Activated T-helper 1 cell treated with anti-CD3 and anti-CD28 coated beads, Interleukin-12 subunit alpha, Interleukin-12 subunit beta, Interleukin-2, Interleukin-4 antibody, amounts not matched to agents 30 ng/mL and 10 ng/mL and 1 ng/mL, durations not matched to agents 14 hours and 24 hours and 36 hours (primary cell): ENCODE measurements around the gene ANKRD11. TPM values are rescaled to one million over a fixed set of nuclear protein-coding genes. Genes with fewer than 3 reads are reported as not detected.

Experiments
- DNase-seq: peaks from one replicate; pipeline ENCODE4 v3.0.0; 2021; ENCODE audit warnings: low spot score
- H3K27ac Mint-ChIP-seq: one replicate; pipeline ENCODE4 v1.8.0; 2021; ENCODE audit warnings: mild to moderate bottlenecking, mixed read lengths
- H3K27me3 Mint-ChIP-seq: one replicate; pipeline ENCODE4 v1.8.0; 2022; ENCODE audit warnings: mild to moderate bottlenecking, moderate library complexity, mixed read lengths; ENCODE audit not compliant: insufficient read depth
- H3K36me3 Mint-ChIP-seq: one replicate; pipeline ENCODE4 v1.8.0; 2021; ENCODE audit warnings: low read depth, mixed read lengths
- H3K4me1 Mint-ChIP-seq: one replicate; pipeline ENCODE4 v1.8.0; 2021; ENCODE audit warnings: low read depth, mixed read lengths
- H3K4me3 Mint-ChIP-seq: one replicate; pipeline ENCODE4 v1.8.0; 2021; ENCODE audit warnings: mild to moderate bottlenecking, moderate library complexity, mixed read lengths
- H3K9me3 Mint-ChIP-seq: one replicate; pipeline ENCODE4 v1.8.0; 2021; ENCODE audit warnings: mixed read lengths
- intact Hi-C: fragments of 100-400 bp; cut with micrococcal nuclease; formaldehyde crosslinking; loops from one replicate; pipeline ENCODE4 v1.15.1; 2024
- total RNA-seq: library from RNA; stranded (reverse); gene quantifications from 2 replicates; pipeline ENCODE4 v1.2.3, GENCODE V29; 2022

Gene ANKRD11
- total RNA-seq, 1 donor from 2014 or later, result 176 TPM

- no peaks in the 10 kb centered on the region for H3K27me3 Mint-ChIP-seq
- H3K9me3 Mint-ChIP-seq, result no peaks in the 10 kb centered on the region
- intact Hi-C loops, result no loop called here
- no peak for DNase-seq
- H3K27ac Mint-ChIP-seq, result peak overlapping the region; percentile 21
- peaks cover 88% of the 10 kb centered on the region for H3K4me1 Mint-ChIP-seq
- no peak overlapping the region for H3K4me3 Mint-ChIP-seq
- H3K36me3 Mint-ChIP-seq, result peaks cover 10% of the 10 kb centered on the region
These were observed 171.3 kb downstream of the ANKRD11 start for GRCh38 chr16:89318871-89319630.

GRCh38 chr16:89318430-89318758, 172.0 kb downstream of the ANKRD11 start:
- H3K27me3 Mint-ChIP-seq, result no peaks in the 10 kb centered on the region
- peaks cover 5% of the 10 kb centered on the region for H3K36me3 Mint-ChIP-seq
- intact Hi-C loops, result no loop called here
- peaks cover 88% of the 10 kb centered on the region for H3K4me1 Mint-ChIP-seq
- H3K27ac Mint-ChIP-seq, result peak overlapping the region; percentile 55
- DNase-seq, result no peak
- H3K9me3 Mint-ChIP-seq, result no peaks in the 10 kb centered on the region
- no peak overlapping the region for H3K4me3 Mint-ChIP-seq

- Mint-ChIP-seq H3K4me1 (peaks cover 85% of the 10 kb centered on the region), H3K27me3 (no peaks in the 10 kb centered on the region), H3K36me3 (peaks cover 5% of the 10 kb centered on the region), H3K9me3 (no peaks in the 10 kb centered on the region), H3K4me3 (no peak overlapping the region), H3K27ac (peak overlapping the region; percentile 55)
- intact Hi-C loops, result no loop called here
- DNase-seq, result no peak
These were observed 172.5 kb downstream of the ANKRD11 start for GRCh38 chr16:89317729-89318429.

GRCh38 chr16:89317101-89317671, 173.2 kb downstream of the ANKRD11 start:
- Mint-ChIP-seq H3K36me3 (peaks cover 3% of the 10 kb centered on the region), H3K27ac (peak overlapping the region; percentile 97), H3K9me3 (no peaks in the 10 kb centered on the region), H3K4me1 (peaks cover 80% of the 10 kb centered on the region), H3K4me3 (peak overlapping the region; percentile 77), H3K27me3 (no peaks in the 10 kb centered on the region)
- intact Hi-C loops, result no loop called here
- no peak for DNase-seq

- H3K27ac Mint-ChIP-seq, result peak overlapping the region; percentile 97
These were observed 173.7 kb downstream of the ANKRD11 start for GRCh38 chr16:89316701-89317100.

GRCh38 chr16:89315791-89316581, 174.4 kb downstream of the ANKRD11 start:
- Mint-ChIP-seq H3K36me3 (peaks cover 4% of the 10 kb centered on the region), H3K27ac (peak overlapping the region; percentile 97), H3K9me3 (no peaks in the 10 kb centered on the region), H3K4me1 (peaks cover 77% of the 10 kb centered on the region), H3K4me3 (peak overlapping the region; percentile 77), H3K27me3 (no peaks in the 10 kb centered on the region)
- intact Hi-C loops, result loop anchor here (1.0 kb wide), 2 partner anchors 8 to 193 kb away; no protein-coding TSS in a partner anchor
- peak; percentile 78 for DNase-seq

More at GRCh38 chr16:89316701-89317100, 173.7 kb downstream of the ANKRD11 start:
- H3K36me3 Mint-ChIP-seq, result peaks cover 2% of the 10 kb centered on the region
- H3K27me3 Mint-ChIP-seq, result no peaks in the 10 kb centered on the region
- H3K4me1 Mint-ChIP-seq, result peaks cover 75% of the 10 kb centered on the region
- no peaks in the 10 kb centered on the region for H3K9me3 Mint-ChIP-seq
- peak overlapping the region; percentile 77 for H3K4me3 Mint-ChIP-seq
- no peak for DNase-seq
- intact Hi-C loops, result loop anchor here (1.0 kb wide), 2 partner anchors 8 to 193 kb away; no protein-coding TSS in a partner anchor

GRCh38 chr16:89315271-89315670, 175.1 kb downstream of the ANKRD11 start:
- peaks cover 78% of the 10 kb centered on the region for H3K4me1 Mint-ChIP-seq
- DNase-seq, result no peak
- H3K36me3 Mint-ChIP-seq, result peaks cover 4% of the 10 kb centered on the region
- H3K27me3 Mint-ChIP-seq, result no peaks in the 10 kb centered on the region
- H3K27ac Mint-ChIP-seq, result peak overlapping the region; percentile 97
- no peaks in the 10 kb centered on the region for H3K9me3 Mint-ChIP-seq
- intact Hi-C loops, result no loop called here
- peak overlapping the region; percentile 77 for H3K4me3 Mint-ChIP-seq

GRCh38 chr16:89314854-89315253, 175.5 kb downstream of the ANKRD11 start:
- H3K9me3 Mint-ChIP-seq, result no peaks in the 10 kb centered on the region
- DNase-seq, result no peak
- peaks cover 7% of the 10 kb centered on the region for H3K36me3 Mint-ChIP-seq
- H3K27me3 Mint-ChIP-seq, result no peaks in the 10 kb centered on the region
- H3K4me3 Mint-ChIP-seq, result peak overlapping the region; percentile 77
- intact Hi-C loops, result no loop called here
- H3K27ac Mint-ChIP-seq, result peak overlapping the region; percentile 97
- H3K4me1 Mint-ChIP-seq, result peaks cover 78% of the 10 kb centered on the region

GRCh38 chr16:89314357-89314756, 176.0 kb downstream of the ANKRD11 start:
- H3K36me3 Mint-ChIP-seq, result peaks cover 8% of the 10 kb centered on the region
- intact Hi-C loops, result no loop called here
- H3K27me3 Mint-ChIP-seq, result no peaks in the 10 kb centered on the region
- H3K4me3 Mint-ChIP-seq, result peak overlapping the region; percentile 77
- no peaks in the 10 kb centered on the region for H3K9me3 Mint-ChIP-seq
- H3K4me1 Mint-ChIP-seq, result peaks cover 78% of the 10 kb centered on the region
- H3K27ac Mint-ChIP-seq, result peak overlapping the region; percentile 97
- peak; percentile 28 for DNase-seq

- peaks cover 13% of the 10 kb centered on the region for H3K36me3 Mint-ChIP-seq
- H3K9me3 Mint-ChIP-seq, result no peaks in the 10 kb centered on the region
- intact Hi-C loops, result no loop called here
- DNase-seq, result no peak
- no peaks in the 10 kb centered on the region for H3K27me3 Mint-ChIP-seq
- peaks cover 80% of the 10 kb centered on the region for H3K4me1 Mint-ChIP-seq
- H3K4me3 Mint-ChIP-seq, result peak overlapping the region; percentile 27
- peak overlapping the region; percentile 97 for H3K27ac Mint-ChIP-seq
These were observed 176.8 kb downstream of the ANKRD11 start for GRCh38 chr16:89313583-89313982.

GRCh38 chr16:89312598-89313299, 177.6 kb downstream of the ANKRD11 start:
- Mint-ChIP-seq H3K27ac (no peak overlapping the region), H3K4me1 (peaks cover 76% of the 10 kb centered on the region), H3K4me3 (no peak overlapping the region), H3K9me3 (no peaks in the 10 kb centered on the region), H3K27me3 (no peaks in the 10 kb centered on the region), H3K36me3 (peaks cover 13% of the 10 kb centered on the region)
- intact Hi-C loops, result no loop called here
- no peak for DNase-seq

- H3K4me3 Mint-ChIP-seq, result no peak overlapping the region
- intact Hi-C loops, result no loop called here
- H3K36me3 Mint-ChIP-seq, result peaks cover 16% of the 10 kb centered on the region
- no peaks in the 10 kb centered on the region for H3K27me3 Mint-ChIP-seq
- no peaks in the 10 kb centered on the region for H3K9me3 Mint-ChIP-seq
- no peak for DNase-seq
- peaks cover 70% of the 10 kb centered on the region for H3K4me1 Mint-ChIP-seq
- no peak overlapping the region for H3K27ac Mint-ChIP-seq
These were observed 178.2 kb downstream of the ANKRD11 start for GRCh38 chr16:89312194-89312593.
